Smooth muscle cell of trachea (primary cell): ENCODE measurements around the gene METTL2A. TPM values are rescaled to one million over a fixed set of nuclear protein-coding genes. Genes with fewer than 3 reads are reported as not detected.

Experiments used
- total RNA-seq: library from RNA; depleted of rRNA; stranded (reverse); fragments of >200 nt; gene quantifications from 2 replicates; pipeline ENCODE4 v1.2.1, GENCODE V29; 2014

Gene METTL2A, protein sequence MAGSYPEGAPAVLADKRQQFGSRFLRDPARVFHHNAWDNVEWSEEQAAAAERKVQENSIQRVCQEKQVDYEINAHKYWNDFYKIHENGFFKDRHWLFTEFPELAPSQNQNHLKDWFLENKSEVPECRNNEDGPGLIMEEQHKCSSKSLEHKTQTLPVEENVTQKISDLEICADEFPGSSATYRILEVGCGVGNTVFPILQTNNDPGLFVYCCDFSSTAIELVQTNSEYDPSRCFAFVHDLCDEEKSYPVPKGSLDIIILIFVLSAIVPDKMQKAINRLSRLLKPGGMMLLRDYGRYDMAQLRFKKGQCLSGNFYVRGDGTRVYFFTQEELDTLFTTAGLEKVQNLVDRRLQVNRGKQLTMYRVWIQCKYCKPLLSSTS
- 16.7 and 24.4 TPM in 2 replicates for total RNA-seq

GRCh38 chr17:62423647-62424461 is at the start of gene METTL2A:
TSS of gene METTL2A (plus strand) at chr17:62423897. CDS start at chr17:62423903, 6 bp downstream.

DNA sequence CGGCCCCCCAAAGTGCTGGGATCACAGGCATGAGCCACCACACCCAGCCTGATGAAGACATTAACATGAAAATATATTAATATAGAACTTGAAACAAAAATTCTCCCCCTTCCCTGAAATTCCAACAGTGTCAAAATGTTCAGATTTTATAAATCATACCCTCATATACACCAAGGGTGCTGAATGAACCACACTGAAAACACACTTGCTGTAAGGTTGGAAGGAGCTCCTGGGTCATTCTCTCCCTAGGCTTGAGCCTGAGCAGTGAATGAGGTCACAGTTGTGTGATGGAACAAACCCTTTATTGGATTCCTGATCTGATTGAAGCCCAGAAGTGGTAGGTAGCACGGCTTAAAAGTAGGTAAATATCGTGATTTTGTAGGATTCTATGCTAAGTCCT is 43.4 kb upstream of the METTL2A start, which contains the start of gene EFCAB3:
Gene EFCAB3, plus strand, starts transcription at position 301 of the 400 bp plus-strand sequence. CDS start 2,427 bp downstream, outside the sequence.

GRCh38 chr17:62478424-62478879 is 54.8 kb downstream of the METTL2A start, which contains the start of gene TLK2:
TSS of gene TLK2 (plus strand) at chr17:62478825. CDS start at chr17:62481126, 2,301 bp downstream.

Other genes starting within 250 kb of the METTL2A start
- not detected in 2 replicates for gene EFCAB3, start 43.3 kb upstream of the METTL2A start, total RNA-seq
- 56.9 and 70.5 TPM in 2 replicates for gene TLK2, start 54.9 kb downstream of the METTL2A start, total RNA-seq
- gene MRC2, start 203.8 kb downstream of the METTL2A start, total RNA-seq, result 311 and 587 TPM in 2 replicates